SW 1271 (cell line): ENCODE measurements around the gene HPS6.
A peak's percentile ranks its signal among the peaks of the same experiment; 100 is the strongest.

ENCODE experiments used
- DNase-seq, 2 experiments: peaks; one replicate each; lab custom pipeline; 2025; lab: John Stamatoyannopoulos, UW

The HPS6 gene

GRCh38 chr10:102069071-102069470 is 3.9 kb downstream of the HPS6 start:
- no peak for DNase-seq

- DNase-seq = peak in 1 of 2 experiments; percentile 71
These were observed 7.8 kb downstream of the HPS6 start for GRCh38 chr10:102072673-102073527.

- DNase-seq = no peak
These were observed 18.4 kb downstream of the HPS6 start for GRCh38 chr10:102083541-102083940.

- no peak for DNase-seq
These were observed 20.2 kb downstream of the HPS6 start for GRCh38 chr10:102085336-102085735.

- DNase-seq = no peak
These were observed 21.0 kb downstream of the HPS6 start for GRCh38 chr10:102086196-102086595.

- DNase-seq = no peak
These were observed 25.6 kb downstream of the HPS6 start for GRCh38 chr10:102090772-102091171.

GRCh38 chr10:102096449-102096848 is 31.3 kb downstream of the HPS6 start:
- DNase-seq = no peak

- DNase-seq = peak in 1 of 2 experiments; percentile 8
These were observed 36.0 kb downstream of the HPS6 start for GRCh38 chr10:102101152-102101551.

- no peak for DNase-seq
These were observed 37.3 kb downstream of the HPS6 start for GRCh38 chr10:102102421-102102820.

- DNase-seq = no peak
These were observed 41.8 kb downstream of the HPS6 start for GRCh38 chr10:102106998-102107397.

GRCh38 chr10:102109166-102110116 is 44.3 kb downstream of the HPS6 start:
- DNase-seq = no peak

GRCh38 chr10:102111276-102111675 is 46.1 kb downstream of the HPS6 start:
- no peak for DNase-seq

- DNase-seq = no peak
These were observed 47.2 kb downstream of the HPS6 start for GRCh38 chr10:102112210-102112817.

GRCh38 chr10:102113261-102113955 is 48.3 kb downstream of the HPS6 start:
- DNase-seq = no peak

GRCh38 chr10:102113956-102114857 is 49.1 kb downstream of the HPS6 start:
- DNase-seq = no peak

GRCh38 chr10:102114861-102115618 is 49.9 kb downstream of the HPS6 start:
- DNase-seq = peak; percentile 52 to 66

GRCh38 chr10:102115775-102116174 is 50.6 kb downstream of the HPS6 start:
- peak in 1 of 2 experiments; percentile 10 for DNase-seq

- DNase-seq = no peak
These were observed 51.5 kb downstream of the HPS6 start for GRCh38 chr10:102116656-102117055.
